LoVo (cell line): ENCODE results near the gene GCNT4.

Experiments used
- DNase-seq: peaks from one replicate; pipeline ENCODE4 v3.0.0-alpha.2; 2016; ENCODE audit warnings: low spot score

Gene GCNT4

GRCh38 chr5:75017971-75018370 is 34.4 kb downstream of the GCNT4 start:
- no peak for DNase-seq

GRCh38 chr5:75016896-75017295 is 35.5 kb downstream of the GCNT4 start:
- no peak for DNase-seq

GRCh38 chr5:75012748-75013147 is 39.6 kb downstream of the GCNT4 start:
- DNase-seq: no peak

- DNase-seq: no peak
These were observed 41.5 kb downstream of the GCNT4 start for GRCh38 chr5:75010838-75011237.

- no peak for DNase-seq
These were observed 42.6 kb downstream of the GCNT4 start for GRCh38 chr5:75009556-75010345.

- DNase-seq: no peak
These were observed 45.2 kb downstream of the GCNT4 start for GRCh38 chr5:75006865-75007822.

- DNase-seq: no peak
These were observed 46.8 kb downstream of the GCNT4 start for GRCh38 chr5:75005561-75005960.
